Stomach (tissue), 4 donors: ENCODE results near the gene TXLNB.

Experiments used
- CTCF ChIP-seq, 7 experiments: fragments of 450-650 bp in 4 of 7; fragments of 200-600 bp in 3 of 7; sonication (generic) in 3 of 7; IDR thresholded peaks; one replicate each; pipeline ENCODE4 v1.5.1; 2016 to 2019; ENCODE audit warnings: antibody characterized with exemption in 7 of 7, control low read depth in 2 of 7, mild to moderate bottlenecking in 1 of 7
- EP300 ChIP-seq: sonication (generic); formaldehyde crosslinking; IDR thresholded peaks from one replicate; pipeline ENCODE4 v1.6.1; 2017; ENCODE audit warnings: antibody characterized with exemption
- POLR2A ChIP-seq, 4 donors: fragments of 450-650 bp; IDR thresholded peaks; one replicate each; pipeline ENCODE4 v1.6.1; 2016; ENCODE audit warnings: antibody characterized with exemption in 4 of 4, control low read depth in 2 of 4, mild to moderate bottlenecking in 1 of 4, moderate library complexity in 1 of 4
- POLR2AphosphoS5 ChIP-seq, 3 donors: sonication (generic); formaldehyde crosslinking; IDR thresholded peaks; one replicate each; pipeline ENCODE4 v1.6.1; 2016; ENCODE audit warnings: antibody characterized with exemption in 3 of 3

- TF ChIP-seq CTCF (IDR thresholded peaks at IDR 0.05), result no peak
- TF ChIP-seq POLR2A (IDR thresholded peaks at IDR 0.05), result no peak
- TF ChIP-seq POLR2AphosphoS5 (IDR thresholded peaks at IDR 0.05), result no peak
- TF ChIP-seq EP300, result no peak
Measured at GRCh38 chr6:139257291-139257690, 34.5 kb downstream of the TXLNB start.
